MV-4-11 (cell line): ENCODE measurements around the gene ZNF311.

Experiments used
- DNase-seq: peaks from one replicate; lab custom pipeline; 2025; lab: John Stamatoyannopoulos, UW

The ZNF311 gene

DNA sequence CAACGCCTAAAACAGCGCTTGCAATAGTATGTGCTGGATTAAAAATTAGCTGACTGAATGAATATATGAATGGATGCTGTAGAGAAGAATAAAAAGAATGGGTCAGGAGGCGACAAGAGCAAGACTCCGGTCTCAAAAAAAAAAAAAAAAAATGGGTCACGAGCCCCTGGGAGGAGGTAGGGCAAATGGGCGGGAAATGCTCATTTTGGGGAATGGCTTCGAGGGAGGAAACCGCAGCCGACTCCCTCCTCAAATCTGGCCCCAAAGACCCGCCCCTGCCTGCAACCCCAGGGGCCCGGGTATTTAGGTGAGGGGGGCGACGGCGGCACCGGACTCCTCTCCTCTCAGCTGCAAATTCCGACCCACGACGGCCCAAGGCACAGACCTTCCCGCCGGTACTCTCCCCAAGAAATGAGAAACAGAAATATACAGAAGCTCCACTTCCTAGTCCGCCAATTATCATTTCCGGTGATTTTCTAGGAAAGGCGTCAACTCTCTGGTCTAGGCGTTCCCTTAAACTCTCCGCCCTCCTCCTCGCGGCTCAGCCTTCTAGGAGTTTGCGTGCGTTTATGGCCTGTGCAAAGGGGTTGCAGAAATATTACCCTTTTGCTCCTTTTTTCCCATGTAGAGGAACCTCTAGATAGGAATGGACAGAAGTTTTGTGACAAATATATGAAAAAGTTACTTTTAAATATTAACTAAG is at the start of gene ZNF311:
ZNF311 (minus strand) TSS at position 133 of the 703 bp plus-strand sequence. CDS start 1,361 bp downstream, outside the sequence.
- DNase-seq = peak; percentile 91

DNA sequence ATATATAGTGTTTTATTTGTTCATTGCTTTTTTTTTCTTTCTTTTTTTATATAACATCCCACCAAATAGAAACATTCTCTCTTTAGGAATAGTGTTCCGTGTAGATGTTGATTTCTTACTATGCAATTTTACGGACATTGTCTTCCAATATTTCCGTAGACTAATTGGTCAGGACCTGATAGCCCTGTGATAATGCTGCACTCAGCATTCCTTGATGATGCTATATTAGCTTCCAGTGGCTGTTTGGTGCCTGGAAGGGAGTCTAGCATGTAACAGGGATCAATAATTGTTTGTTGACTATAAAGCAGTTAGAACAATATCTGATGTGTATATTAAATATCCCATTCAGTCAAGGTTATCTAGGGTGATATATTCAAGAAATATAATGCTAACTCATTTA is 46.6 kb upstream of the ZNF311 start:
- DNase-seq = no peak

DNA sequence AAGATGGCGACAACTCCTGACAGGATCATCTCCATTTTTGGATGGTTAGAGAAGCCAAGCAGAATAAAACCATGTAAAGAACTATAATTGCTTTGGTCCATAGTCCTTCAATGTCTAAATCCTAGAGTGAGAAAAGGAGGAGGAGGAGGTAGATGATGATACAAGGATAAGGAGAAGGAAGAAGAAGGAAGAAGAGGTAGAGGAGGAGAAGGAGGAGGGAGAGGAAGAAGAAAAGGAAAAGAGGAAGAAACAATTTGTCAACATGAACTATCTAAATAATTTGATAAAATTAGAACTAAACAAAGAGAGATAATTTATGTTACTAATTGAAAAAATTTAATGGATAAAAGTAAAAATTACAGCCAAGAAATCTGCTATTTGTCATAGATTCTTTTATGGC is 40.0 kb upstream of the ZNF311 start, which contains the start of gene OR2W1:
OR2W1 (minus strand) TSS at position 101 of the 400 bp plus-strand sequence; CDS start at position 101, 0 bp downstream.
- DNase-seq = no peak

DNA sequence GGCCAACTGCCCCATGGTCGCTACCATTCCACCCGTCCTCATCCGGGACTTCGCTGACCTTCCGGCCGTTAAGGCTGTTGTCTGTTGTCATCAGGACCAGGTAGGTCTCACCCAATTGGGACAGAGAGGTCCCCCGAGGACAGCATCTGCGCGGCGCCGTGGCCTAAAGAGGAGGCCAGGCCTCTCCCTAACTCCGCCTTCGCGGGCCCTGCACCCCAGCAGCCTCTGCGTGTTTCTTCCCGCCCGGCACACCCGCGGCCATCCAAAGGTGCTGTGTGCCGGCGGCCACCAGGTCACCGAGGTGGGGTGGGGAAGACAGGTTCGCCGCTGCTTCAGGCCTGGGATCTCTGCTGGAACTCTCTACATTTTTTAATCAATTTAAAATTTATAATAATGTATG is 30.8 kb upstream of the ZNF311 start:
- no peak for DNase-seq

DNA sequence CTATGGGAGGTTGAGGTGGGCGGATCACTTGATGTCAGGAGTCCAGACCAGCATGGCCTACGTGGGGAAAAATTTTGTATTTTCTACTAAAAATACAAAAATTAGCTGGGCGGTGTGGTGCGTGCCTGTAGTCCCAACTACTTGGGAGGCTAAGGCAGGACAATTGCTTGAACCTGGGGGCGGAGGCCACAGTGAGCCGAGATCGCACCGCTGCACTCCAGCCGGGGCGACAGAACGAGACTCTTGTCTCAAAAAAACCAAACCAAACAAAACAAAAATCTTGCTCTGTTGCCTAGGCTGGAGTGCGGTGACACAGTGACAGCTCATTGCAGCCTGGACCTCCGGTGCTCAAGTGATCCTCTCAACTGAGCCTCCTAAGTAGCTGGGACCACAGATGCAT is 23.7 kb upstream of the ZNF311 start:
- no peak for DNase-seq

DNA sequence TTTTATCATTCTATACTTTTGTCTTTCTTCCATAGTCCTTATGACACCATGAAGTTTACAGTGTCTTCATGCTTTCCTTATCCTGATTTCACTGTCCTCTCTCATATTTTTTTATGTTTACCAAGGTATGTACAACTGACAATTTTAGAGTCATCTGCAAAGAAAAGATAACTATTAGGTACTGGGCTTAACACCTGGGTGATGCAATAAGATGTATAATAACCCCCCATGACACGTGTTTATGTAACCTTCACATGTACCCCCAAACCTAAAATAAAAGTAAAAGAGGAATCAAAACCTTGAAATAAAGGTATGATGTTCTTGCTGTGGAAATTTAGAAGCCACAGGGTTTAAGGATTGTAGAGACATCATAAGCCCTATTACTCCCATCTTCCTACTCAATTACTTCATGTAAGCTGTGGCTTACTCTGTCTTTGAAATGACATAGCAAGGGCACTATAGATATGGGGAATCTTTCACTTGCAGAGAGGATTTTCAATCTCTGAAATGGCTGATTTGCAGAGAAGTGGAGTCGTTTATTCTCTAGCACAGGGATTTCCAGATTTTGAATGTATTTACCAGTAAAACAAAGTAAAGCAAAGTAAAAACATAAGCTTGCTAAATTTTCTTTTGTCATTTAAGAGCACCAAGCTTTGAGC is 20.9 kb upstream of the ZNF311 start:
- no peak for DNase-seq

DNA sequence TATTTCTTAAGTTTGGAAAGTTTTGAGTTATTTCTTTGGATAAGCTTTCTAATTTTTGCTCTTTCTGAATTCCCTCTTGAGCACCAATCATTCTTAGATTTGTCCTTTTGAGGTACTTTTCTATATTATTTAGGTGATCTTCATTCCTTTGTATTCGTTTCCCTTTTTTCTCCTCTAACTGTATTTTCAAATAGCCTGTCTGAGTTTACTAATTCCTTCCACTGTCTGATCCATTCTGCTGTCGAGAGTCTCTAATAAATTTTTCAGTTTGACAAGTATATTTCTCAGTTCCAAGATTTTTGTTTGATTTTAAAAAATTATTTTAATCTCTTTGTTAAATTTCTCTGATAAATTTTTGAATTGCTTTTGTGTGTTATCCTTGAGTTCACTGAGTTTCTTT is 16.3 kb upstream of the ZNF311 start:
- no peak for DNase-seq

DNA sequence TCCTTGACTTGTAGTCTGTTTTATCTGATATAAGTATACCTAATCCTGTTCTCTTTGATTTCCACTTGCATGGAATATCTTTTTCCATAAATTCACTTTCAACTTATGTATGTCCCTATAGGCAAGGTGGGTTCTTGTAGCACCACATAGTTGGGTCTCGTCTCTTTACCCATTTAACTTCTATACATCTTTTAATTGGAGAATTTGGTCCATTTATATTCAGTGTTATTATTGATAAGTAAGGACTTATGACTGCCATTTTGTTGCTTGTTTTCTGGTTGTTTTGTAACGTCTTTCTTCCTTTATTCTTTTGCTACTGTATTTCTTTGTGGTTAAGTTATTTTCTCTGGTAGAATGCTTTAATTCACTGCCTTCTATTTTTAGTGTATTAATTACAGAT is 14.5 kb upstream of the ZNF311 start:
- DNase-seq = no peak

DNA sequence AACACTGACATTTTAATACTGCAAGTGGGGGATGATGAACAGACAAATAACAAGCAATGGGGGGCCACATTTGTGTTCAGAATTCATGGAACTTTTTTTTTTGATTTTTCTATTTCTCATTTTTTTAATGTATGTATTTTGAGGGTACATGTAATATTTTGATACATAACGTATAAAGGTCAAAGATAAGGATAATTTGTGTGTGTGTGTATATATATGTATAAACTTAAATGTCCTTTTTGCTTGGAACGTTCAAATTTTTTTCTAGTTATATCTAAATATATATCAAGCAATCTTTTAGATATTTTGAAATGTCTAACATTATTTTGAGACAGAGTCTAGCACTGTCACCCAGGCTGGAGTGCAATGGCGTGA is 12.3 kb upstream of the ZNF311 start:
- DNase-seq = no peak

DNA sequence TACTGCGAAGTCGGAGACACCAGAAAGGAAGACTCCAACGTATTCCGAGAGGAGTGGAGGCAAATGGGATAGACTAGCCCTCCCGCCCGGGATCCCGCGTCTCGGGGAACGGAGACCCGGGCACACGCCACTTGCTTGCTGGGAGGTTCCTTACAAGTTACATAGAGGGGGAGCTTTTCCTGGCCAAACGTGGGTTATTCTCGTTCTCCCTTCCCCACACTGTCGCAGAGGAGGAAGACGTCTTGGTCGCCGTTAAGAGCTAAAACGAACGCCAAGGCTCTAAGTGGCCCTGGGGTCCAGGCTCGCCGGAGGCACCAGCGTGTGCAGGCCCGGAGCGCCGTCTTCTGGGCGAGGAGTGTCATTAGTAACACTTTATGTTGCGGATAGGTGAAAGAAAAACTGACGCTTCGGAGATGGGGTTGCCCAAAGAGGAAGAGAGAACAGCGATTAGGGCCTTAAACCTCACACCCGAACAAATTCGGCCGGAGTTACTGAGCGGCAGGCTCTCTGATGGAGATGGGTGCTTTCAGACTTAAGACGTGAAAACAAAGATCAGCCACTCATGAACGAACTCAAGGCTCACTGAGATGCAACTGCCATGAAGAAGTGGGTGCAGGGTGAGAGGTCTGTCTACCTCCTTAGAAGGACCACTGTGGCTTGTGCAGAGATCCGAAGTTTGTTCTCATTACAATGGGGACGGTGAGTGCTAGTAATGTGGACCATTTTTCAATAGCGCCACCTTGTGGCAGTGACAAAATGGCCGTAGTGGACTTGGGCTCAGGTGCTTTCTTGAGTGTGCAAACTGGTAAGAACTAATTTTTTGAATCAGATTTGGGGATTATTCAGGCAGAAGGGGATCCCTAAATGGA is 11.7 kb upstream of the ZNF311 start:
- DNase-seq = peak; percentile 82

DNA sequence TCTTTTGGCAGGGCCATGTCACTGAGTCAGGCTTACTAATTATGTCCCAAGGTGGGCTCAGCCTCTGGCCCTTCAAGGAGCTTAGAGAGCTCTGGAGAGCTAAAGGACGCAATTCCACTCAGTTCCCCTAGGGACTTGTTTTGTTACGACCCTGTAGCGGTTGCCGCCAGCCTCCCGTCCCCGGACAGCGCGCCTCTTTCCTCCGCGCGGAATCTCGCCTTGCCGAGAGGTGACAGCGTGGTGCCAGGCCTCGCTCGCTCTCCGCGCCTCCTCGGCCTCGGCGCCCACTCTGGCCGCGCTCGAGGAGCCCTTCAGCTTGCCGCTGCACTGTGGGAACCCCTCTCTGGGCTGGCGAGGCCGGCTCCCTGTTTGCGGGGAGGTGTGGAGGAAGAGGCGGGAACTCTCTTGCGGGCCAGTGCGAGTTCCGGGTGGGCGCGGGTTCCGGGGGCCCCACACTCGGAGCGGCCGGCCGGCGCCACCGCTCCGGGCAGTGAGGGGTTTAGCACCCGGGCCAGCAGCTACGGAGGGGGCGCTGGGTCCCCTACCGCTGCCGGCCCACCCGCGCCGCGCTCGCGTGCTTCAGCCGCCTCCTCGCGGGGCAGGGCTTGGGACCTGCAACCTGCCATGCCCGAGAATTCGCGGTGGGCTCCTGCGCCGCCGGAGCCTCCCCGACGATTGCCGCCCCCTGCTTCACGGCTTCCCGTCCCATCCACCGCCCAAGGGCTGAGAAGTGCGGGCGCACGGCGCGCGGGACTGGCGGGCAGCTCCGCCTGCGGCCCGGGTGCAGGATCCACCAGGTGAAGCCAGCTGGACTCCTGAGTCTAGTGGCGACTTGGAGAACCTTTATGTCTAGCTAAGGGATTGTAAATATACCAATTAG is 9.9 kb upstream of the ZNF311 start:
- no peak for DNase-seq

DNA sequence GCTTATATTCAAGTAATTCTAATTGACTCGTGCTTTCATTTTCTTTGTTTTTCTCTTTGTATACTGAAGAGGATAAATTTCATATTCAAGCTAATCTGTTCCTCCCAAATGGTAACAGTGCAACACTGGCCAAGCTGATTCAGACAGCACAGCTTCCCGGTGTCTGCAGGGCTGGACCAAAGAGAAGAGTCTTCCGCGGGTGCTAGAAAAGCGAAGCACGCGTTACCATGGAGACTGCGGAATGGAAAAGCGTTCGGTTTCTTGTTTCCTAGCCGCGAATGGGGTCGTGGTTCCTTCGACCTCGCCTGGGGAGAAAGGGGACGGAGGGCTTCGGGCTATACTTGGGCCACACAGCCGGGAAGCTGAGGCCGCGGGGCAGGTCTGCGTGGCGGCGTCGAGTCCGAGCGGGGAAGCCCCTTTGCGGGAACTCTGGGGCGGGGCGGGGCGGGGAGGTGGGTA is 6.2 kb upstream of the ZNF311 start:
- peak; percentile 59 for DNase-seq

DNA sequence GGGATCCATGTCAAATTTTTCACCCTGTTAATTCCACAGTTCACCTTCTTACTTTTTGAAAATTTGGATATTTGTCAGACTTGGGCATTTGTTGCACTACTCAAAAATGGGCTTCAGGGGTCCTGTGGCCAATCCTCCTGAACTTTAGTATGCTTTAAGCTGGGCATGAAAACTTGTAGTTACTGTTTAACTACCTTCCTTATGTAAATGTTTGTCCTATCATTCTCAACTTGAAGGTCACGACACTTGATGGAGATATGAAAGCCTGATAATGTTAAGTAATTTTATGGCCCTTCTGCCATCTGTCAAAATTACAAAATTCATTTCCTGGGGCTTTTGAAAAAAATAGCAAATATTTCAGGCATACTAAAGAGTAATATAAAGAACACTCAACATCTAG is 4.2 kb upstream of the ZNF311 start:
- no peak for DNase-seq

DNA sequence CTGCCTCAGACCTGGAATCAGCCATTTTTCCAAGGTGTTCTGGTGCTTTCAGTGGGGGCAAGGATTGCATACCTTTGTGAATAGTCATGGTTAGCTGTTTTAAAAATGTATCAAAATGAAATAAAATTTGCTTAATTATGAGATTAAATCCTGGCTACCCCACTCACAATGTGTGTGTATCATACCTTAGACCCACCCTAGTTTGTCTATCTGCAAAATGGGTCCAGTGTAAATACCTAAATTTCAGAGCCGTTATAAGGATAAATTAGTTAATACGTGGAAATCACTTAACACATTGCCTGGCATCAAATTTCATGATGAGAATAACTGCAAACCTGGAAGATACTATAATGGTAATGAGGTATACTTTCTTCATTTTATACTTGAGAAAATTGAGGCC is 3.0 kb upstream of the ZNF311 start:
- no peak for DNase-seq

DNA sequence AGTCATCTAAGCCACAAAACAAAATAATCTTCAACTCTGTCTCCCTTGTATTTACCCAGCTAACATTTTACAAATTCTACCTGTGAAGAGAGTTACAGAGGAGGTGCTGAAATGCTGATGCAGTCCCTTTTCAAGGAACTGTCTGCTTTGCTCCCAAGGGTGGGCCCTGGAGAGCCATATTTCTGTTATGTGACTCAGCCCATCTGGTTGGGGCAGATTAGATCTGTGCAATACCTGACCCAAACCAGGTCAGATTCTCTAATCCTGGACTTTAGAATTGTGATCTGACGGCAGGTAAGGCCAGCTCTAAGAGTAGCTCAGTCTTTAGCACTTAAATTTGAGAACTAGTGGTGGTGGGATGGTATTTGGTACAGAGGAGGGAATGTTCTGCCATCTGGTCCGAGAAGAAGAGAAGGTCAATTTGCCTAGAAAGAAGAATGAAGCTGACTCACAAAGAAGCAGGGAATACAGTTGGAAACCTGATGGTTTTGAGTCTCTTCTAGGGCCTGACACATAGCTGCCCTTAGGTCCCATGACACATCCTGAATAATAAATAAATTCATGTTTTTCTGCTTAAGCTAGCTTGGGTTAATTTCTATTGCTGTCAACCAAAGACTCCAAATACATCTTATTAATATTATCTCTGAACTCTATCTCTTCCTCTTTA is 8.1 kb downstream of the ZNF311 start:
- no peak for DNase-seq

DNA sequence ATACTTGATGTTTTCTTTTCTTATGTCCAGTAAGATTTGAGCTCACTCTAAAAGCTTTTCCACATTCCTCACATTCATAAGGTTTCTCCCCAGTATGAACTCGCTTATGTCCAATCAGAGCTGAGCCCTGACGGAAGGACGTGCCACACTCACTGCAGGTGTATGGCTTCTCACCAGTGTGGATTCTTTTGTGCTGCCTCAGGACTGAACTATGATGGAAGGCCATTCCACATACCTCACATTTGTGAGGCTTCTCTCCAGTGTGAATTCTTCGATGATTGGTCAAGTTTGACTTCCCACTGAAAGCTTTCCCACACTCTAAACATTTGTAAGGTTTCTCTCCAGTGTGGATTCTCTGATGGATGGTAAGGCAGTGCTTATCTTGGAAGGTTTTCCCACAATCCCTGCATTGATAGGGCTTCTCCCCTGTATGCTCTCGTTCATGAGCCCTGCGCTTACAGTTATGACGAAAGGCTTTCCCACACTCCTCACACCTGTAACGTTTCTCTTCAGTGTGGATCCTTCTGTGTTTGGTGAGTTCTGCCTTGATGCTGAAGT is 9.9 kb downstream of the ZNF311 start:
- DNase-seq = no peak

DNA sequence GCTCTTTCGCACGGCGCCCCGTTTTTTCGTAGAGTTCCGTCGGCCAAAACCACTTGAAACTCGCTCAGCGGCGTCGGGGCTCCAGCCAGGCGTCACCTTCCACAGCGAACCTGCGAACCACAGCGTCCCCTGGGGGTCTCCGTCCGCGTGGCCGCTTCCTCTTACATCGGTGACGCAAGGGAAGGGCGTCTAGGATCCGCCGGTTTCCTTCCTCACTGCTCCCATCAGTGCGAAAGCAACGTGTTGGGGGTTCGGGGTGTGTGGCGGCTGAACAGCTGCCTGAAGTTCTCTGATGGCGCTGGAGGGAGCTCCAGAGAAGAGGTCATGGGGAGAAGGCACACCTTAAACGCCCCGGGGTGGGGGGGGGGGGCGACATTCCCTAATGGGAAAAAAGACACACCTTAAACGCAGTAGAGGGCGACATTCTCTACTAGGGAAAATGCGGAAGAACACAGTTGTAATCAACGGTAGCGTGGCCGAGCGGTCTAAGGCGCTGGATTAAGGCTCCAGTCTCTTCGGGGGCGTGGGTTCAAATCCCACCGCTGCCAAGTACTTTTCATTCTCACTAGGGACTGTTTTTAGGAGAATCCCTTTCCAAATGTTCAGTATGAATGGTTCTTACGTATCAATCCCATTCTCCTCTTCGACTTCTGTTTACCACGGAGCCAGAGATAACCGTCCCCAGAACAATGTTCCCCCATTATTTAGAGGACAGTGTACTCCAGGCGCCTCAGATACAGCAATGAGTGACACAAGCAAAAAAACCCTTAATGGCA is 16.4 kb downstream of the ZNF311 start:
- peak; percentile 85 for DNase-seq

DNA sequence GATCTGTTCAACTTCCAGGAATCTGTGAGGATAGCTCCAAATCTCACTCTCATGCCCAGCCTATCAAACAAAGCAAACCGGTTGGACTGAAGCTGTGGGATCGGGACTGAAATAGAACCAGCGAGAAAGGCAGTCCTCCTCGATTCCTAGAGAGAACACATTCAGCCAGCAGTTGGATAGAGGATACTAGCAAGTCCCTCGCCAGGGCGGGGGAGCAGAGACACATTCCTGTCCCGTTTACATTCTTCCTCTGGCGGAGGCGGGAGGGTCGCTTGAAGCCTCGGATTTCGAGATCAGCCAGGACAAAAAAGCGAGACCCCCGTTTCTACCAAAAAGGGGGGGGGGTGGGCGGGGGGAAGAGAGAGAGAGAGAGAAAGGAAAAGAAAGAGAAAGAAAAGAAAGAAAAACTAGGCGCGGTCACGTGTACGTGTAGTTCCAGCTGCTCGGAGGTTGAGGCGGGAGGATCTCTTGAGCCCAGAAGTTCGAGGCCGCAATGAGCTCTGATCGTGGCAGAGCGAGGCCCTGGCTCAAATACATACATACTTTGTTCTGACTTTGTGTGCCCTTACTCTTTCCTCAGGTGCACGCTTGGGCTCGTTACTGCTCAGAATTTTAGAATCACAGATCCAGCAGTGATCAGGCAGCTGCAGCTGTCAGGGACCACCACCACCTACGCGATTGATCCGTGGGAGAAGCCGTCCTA is 19.5 kb downstream of the ZNF311 start:
- DNase-seq = peak; percentile 88

DNA sequence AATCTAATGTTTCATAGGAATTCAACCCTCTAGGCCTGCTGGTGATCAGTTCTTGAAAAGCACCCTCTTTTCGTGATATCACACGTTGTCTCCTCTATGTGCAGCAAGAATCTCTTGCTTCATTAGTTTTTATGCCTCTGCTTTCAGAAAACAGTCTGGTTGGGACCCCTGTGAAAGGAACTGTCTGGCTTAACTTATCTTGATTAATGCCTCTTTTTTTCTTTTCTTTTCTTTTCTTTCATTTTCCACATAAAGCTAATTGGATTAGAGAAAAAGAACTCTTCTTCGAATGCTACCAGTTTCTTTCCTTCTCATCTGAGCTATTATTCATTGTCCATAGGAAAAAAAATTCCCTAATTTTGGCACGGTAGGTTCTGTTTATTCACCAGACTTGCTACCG is 21.3 kb downstream of the ZNF311 start:
- DNase-seq = no peak
